SHP77 (cell line): Measurements from ENCODE around the gene EVI5.

ENCODE experiments used
- DNase-seq, 2 experiments: peaks; one replicate each; lab custom pipeline; 2025; lab: John Stamatoyannopoulos, UW

EVI5 gene

DNA sequence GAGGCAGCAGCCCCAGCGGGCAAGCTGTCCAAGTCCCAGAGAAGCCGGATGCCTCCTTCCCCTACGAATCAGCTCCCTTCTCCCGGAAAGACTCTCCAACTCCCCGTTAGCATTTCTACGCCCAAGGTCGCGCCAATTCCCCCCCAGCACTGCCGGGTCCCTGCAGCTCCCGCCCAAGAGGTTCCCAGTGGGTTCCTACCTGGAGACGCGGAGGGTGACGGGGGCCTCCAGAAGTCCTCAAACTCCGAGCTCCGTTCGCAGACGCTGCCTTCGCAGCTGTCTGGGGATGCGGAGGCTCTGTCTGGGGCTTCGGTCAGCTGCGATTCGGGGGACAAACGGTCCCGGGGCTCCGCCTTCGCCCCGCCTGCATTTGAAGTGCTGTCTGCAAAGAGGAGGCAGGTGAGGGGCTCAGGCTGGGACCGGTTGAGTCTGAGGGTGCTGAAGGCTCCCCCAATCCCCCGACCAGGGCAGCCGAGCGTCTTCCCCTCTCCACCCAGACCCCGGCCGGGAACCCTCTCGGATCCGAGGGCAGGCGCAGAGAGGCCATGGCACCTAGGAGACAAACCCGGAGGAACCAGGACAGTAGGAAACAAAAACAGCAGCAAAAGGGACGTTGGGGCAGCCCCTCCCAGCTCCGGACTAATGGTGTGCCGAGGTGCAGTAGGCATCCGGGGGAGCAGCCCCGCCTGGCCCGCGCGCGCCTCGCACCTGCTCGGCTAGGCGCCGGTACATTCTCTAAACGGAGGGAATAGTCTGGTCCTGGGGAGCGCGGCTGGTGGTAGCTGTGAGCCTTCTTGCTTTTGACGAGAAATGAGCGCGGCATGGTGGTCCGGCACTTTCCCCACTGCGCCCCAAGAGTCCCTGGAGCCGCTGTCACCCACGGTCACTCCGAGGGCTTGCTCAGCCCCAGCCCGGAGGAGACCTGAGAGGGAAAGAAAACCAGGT, 302.0 kb downstream of the EVI5 start:
- no peak for DNase-seq

DNA sequence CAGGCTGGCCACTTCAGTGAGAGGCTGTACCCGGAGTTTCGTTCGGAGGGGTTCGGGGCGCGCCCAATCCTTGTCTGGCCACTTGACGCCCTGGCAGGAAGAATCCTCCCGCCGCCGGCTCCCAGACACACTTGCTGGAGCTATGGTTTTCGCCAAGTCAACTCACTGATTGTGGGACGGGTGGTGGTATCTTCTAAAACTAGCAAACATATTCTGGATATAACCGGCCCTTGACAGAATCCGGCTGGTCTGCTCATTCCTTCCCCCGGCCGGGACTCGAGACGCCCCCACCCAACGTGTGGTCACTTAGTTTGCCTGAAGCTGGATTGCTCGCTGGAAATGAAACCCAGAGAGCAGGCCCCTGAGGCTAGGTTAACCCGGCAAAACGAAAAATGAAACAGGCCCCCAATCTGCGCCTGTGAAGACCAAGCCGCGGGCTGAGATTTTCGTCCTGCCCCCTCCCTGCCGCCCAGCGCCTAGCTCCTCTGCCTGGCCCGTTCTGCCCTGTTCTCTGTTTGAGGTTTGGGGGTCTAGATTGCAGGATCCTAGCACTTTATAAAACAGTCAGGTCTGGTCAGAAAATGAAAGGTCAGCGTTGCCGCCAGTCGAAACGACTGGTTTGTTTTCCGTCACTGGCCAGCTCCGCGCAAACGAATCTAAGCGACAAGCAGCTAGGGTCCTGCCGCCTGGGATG, 302.8 kb downstream of the EVI5 start:
- DNase-seq, result no peak

DNA sequence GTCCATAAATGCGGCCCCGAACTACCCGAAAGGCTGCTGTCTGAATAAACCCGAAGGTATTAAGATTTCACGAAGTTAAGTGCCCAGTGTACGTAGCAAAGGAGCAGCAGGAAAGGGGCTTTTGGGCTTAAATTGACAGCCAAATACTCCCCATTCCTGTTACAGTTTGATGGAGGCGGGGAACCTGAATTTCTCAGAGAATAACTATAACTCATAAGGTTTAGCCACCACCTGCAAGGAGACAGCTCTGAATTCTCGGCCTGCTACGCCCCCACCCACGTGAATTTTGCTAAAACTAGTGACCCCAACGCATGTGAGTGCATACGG, 303.3 kb downstream of the EVI5 start:
- DNase-seq, result no peak

DNA sequence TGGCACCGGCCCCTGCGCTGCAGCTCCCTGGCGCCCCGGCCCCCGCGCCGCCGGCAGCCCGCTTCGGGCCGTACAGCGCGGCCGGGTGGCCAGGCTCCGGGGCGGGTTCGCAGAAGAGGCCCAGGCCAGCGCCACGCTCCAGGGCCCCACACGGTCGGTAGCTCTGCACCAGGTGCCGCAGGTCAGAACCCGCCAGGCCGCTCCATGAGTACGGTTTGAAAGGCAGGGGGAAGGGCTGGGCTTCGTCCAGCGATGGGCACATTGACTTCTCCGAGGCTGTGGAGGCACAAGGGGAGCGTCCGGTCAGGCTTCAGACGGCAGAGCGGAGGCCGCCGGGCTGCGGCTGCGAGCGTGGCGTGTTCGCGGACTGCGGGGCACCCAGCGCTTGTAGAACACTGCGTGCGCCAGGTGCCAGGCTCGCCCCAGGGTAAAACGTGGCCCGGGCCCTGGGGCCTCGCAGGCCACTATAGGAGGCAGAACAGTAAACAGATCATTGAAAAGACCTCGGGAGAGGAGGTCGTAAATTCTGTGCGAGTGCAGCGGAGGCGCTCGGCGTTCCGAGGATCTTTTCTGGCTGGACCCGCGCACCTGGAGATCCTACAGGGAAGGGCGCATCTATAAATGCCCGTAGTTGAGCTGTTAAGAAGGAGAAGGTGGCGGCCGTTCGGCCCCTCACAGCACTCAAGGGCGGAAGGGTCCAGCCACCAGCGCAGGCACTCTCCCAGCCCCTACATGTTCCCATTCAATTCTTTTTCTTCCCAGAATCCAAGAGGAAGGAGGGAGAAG, 303.9 kb downstream of the EVI5 start:
- no peak for DNase-seq

DNA sequence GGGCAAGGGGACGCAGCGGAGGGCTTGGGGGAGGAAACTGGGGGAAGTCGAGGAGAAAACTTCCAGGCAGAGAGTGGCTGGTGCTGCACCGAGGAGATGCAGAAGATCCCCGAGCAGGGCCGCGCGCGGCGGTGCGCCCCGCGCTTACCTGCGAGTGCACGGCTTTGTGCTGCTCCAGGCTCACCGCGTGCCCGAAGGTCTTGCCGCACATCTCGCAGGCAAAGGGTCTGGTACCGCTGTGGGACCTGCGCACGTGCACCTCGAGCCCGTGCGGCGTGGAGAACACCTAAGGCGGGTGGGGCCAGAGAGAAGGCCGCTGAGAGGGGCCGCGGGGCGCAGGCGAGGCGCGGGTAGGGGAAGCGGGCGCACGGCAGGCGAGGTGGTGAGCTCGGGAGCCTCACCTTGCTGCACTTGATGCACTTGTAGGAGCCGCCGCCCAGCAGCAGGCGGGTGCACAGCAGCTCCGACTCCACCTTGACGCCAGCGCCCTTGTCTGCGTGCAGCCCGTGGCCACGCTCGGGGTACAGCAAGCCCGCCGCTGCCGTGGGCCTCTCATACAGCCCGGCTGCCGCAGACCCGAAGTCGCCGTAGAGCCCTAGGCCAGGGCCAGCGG, 304.6 kb downstream of the EVI5 start:
- no peak for DNase-seq

DNA sequence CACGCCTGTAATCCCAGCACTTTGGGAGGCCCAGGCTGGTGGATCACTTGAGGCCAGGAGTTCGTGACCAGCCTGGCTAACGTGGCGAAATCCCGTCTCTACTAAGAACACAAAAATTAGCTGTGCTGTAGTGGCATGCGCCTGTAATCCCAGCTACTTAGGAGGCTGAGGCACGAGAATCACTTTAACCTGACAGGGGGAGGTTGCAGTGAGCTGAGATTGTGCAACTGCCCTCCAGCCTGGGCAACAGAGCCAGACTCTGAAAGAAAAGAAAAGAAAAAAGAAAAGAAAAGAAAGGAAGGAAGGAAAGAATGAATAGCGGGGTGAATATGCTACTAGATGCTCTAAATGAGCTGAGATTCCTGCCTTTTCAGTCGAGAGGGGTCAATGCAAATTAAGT, 305.3 kb downstream of the EVI5 start:
- no peak for DNase-seq

DNA sequence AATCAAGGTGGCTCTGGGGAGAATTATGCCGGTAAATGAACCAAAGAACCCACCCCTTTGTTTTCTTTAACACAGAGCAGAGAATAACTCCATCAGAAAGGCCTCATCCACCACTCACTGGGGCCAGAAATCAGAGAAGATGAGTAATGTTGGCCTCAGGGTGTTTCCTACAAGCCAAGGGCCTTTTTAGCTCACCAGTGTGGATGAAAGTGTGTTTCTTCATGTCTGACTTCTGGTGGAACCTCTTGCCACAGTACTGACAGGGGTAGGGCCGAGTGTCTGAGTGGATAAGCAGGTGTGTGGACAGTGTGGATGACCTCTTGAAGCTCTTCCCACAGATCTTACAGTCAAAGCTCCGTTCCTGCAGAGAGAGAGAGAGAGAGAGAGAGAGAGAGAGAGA, 306.5 kb downstream of the EVI5 start:
- no peak for DNase-seq

DNA sequence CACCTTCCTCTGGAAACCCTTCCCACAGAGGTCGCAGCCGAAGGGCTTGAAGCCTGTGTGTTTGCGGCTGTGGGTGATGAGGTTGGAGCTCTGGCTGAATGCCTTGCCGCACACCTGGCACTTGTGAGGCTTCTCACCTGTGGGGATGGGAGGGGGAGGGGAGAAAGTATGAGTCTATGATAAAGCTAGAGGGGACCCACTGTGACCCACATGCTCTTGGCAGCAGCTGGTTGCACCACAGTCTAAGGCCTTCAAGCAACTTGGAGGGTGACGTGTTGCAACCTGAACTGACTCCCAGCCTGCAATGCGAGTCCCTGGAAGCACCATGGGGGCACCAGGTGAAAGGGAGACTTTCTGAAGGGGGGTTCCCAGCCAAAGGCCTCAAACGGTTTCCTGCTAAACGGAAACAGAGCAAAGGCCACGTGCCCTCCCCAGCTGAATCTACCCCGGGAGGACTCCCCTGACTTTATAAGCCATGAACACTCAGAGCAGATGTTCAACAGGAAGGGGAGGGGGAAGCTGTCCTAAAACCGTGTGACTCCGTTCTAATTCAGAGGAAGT, 308.8 kb downstream of the EVI5 start:
- no peak for DNase-seq

DNA sequence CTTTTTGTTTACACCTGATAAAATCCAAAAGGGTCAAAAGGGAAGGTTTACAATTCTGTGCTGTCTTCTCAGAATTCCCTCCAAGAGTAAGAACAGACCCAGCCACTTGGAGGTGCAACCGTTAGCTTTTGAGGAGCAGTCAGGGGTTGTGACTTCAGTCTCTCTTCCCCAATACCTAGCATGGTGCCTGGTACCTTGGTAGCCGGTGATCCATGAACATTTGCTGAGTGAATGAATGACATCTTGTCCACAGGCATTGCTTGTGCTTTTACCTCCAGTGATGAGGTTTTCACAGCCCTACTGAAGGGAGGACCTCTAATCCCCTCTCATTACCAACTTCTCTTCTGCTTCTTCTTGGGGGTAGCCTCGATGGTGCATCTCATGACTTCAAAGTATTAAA, 309.9 kb downstream of the EVI5 start:
- DNase-seq, result no peak

DNA sequence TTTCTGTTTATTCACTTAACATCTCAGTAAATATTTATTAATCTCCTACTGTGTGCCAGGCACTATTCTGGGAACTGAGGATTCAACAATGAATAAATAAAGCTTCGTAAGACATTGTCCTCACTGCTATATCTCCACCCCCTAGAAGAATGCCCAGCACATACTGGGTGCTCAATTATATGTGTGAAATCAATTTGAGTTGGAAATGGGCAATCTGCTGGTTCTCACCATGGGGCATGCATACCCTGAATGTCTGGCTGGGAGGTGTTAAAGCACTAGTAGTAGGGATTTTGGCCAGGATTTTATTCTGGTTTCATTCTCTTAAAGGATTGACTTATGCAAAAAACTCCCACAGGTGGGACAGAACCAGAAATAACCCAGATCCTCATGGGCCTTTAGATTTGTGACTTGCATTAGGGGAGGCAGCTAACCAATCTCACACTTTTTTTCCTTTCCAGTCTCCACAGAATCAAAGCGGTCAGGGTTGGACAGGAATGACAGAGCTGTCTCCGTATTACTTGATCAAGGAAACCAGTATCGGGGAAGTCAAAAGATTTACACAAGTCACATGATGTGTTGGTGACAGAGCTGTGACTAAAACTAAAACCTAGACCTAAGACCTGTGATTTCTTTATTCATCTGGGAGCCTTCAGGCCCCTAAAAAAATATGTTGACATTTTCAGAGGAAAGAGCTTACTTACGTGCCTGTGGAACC, 311.0 kb downstream of the EVI5 start:
- DNase-seq, result no peak

DNA sequence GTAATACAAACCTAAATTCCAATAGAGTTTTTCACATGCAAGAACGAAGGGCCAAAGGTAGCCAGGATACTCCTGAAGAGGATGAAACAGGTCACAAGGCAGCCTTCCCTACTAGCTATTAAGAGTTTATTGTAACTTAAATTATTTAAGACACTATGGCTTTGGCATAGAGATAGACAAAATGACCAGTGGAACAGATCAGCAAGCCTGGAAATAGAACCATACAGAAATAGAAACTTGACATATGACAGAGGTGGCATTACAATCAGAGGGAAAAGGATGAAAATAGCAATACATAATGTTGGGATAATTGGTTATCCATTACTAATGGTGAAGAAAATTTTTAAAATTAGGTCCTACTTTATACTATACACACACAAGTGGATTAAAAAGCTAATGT, 314.7 kb downstream of the EVI5 start:
- no peak for DNase-seq

DNA sequence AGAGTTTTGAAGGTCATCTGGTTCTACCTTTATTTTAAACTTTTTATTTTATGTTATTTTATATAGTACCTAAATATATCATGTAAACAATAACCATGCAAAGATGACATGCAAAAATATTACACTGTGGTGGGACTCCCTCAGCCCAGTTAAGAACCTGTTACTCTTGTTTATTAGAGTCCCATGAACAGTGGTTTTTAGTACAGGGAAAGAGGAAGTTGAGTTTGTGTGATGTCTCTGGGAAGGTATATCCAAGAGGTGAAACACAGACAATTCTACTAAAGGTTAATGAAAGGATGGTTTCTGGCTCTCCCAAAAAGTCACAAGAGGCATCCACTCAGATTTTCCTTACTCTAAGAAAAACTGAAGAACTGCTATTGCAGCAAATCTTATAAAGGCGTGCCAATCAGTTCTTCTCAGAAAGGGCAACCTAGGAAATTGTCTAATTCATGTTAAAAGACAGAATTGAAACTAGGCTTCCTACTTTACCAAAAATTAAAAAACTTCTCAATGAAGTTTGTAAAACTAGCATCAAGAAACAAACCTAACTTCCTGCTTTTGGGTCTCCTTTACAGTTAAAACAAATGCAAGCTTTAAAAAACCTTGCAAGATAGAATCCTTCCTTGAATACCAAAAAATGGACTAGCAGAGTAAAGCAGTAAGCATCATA, 318.1 kb downstream of the EVI5 start:
- no peak for DNase-seq

DNA sequence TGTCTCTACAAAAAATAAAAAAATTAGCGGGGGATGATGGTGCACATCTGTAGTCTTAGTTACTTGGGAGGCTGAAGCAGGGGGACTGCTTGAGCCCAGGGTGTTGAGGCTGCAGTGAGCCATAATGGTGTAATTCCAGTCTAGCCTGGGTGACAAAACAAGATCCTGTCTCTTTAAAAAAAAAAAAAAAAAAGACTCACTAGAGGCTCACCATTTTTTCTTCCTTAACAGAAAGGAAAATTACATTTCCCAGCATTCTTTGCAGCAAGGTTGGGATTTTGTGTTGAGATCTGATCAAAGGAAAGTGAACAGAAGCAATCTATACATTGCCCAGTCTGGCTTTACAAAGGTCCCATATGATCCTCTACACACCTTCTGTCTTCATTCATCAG, 319.7 kb downstream of the EVI5 start:
- DNase-seq, result no peak

DNA sequence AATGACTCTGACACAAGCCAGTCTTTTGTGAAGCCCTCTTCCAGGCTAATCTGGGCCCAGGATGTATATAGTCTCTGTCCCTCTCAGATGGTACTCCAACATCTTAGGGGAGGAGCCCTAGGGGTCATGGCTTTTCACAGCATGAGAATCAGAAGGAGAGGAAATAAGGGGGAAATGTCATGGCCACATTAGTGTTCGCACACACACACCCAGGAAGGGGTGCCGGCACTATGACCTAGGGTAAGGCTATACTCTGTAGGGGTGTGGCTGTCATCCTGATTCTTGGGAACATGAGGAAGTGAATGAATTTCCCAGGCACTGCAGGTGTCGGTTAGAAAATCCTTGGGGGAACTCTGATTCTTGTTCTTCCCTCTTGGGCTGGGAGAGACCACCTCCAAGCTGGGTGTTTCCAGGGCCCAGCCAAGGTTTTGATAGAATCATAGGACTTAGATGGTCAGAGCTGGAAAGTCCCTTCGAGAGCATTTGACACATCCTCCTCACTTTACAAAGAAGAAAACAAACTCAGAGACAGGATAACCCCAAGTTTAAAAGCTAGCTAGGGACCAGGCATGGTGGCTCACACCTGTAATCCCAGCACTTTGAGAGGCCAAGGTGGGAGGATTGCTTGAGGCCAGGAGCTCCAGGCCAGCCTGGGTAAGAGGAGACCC, 320.2 kb downstream of the EVI5 start:
- DNase-seq, result no peak

DNA sequence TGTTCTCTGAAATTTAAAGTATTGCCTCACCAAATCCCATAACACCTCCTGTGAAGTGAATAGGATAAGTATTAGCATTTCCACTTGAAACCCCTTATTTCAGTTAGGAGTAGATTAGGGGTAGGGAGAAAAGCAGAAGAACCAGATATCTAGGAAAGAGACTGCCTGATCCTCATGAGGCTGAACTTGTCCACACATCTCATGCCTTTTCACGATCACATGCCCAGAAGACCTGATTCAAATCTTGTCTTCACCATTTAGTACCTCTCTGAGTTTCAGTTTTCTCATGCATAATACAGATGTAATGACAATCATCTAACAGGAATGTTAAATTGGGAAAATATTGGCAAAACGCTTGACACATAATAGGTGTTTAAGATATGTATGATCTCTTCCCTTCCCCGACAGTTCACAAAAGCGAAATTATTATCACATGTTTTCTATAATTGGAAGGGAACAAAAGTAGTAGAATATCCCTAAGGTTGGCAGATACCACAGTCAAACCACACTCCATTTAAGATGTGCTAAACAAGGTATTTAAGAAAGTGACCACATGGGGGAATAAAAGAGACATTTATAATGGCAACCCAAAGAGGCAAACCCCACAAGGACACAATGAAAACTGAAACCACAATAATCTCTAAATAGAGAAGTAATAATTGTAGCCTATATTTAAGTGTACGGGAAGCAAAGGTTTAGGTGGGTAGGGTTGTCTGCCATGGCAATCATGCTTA, 323.4 kb downstream of the EVI5 start:
- DNase-seq, result no peak

DNA sequence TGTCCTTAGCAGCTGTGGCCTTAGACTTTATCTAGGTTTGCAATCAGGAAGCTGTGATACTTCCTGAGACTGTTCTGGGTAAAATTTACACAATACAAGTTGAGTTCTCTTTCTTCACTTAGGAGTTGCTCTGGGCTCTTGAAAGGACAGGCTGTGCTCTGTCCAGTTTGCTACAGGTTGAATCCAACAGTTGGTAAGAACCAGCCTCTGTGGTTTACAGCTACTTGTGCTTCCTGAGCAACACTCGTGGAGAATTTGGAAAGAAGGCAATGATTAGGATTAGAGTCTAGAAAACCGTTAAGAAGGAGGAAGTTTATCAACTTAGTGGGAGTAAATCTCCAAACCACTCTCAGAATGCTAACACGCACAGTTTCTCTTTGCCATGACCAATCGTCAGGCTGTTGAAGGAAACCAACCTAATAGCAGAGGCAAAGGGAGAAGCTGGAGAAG, 325.0 kb downstream of the EVI5 start:
- no peak for DNase-seq
